IMR-90 (cell line): ENCODE data around the gene TIAM1. TPM values are rescaled to one million over a fixed set of nuclear protein-coding genes. Genes with fewer than 3 reads are reported as not detected.

Experiments
- ATAC-seq: fragments of 200-7000 bp; cut with Tn5 transposase; 2 replicates; pipeline ENCODE4 v1.9.1; 2020; ENCODE audit warnings: low read depth, mild to moderate bottlenecking, moderate library complexity
- BruUV-seq: library from RNA; stranded (reverse); fragments of 400-500 nt; replicated peaks from 2 replicates; lab custom pipeline; 2021; lab: Mats Ljungman, UMichigan
- CTCF ChIA-PET: fragments of 300-600 bp; formaldehyde crosslinking; extraction: SDS; loops from one replicate; lab custom pipeline; 2021; ENCODE audit warnings: antibody characterized with exemption; lab: Yijun Ruan, JAX
- POLR2A ChIA-PET: fragments of 300-600 bp; sonication (Branson Sonifier 250); formaldehyde crosslinking; loops from one replicate; lab custom pipeline; 2022; ENCODE audit warnings: antibody characterized with exemption; ENCODE audit not compliant: unreplicated experiment; lab: Charles Lee
- DNase-seq: peaks from one replicate; pipeline ENCODE4 v3.0.0; 2013
- H2AFZ ChIP-seq: replicated peaks from 2 replicates; pipeline ENCODE3; 2013; ENCODE audit warnings: low read length, mild to moderate bottlenecking; ENCODE audit not compliant: poor library complexity
- H2AK5ac ChIP-seq: 2 replicates; pipeline ENCODE4 v1.6.1; 2013; ENCODE audit warnings: low read depth, low read length, inconsistent platforms
- H2AK9ac ChIP-seq: replicated peaks from 2 replicates; pipeline ENCODE3; 2013; ENCODE audit warnings: mild to moderate bottlenecking, low read depth, low read length, moderate library complexity; ENCODE audit not compliant: poor library complexity
- H2BK120ac ChIP-seq: 2 replicates; pipeline ENCODE4 v1.6.1; 2013; ENCODE audit warnings: low read depth, low read length, inconsistent platforms
- H2BK15ac ChIP-seq: 3 replicates; pipeline ENCODE4 v1.6.1; 2013; ENCODE audit warnings: low read depth, low read length, inconsistent platforms
- H2BK20ac ChIP-seq: 2 replicates; pipeline ENCODE4 v1.6.1; 2013; ENCODE audit warnings: low read depth, mild to moderate bottlenecking, inconsistent platforms, low read length, moderate library complexity
- H2BK5ac ChIP-seq: 2 replicates; pipeline ENCODE4 v1.6.1; 2013; ENCODE audit warnings: mild to moderate bottlenecking, low read depth, low read length, inconsistent platforms; ENCODE audit not compliant: poor library complexity, severe bottlenecking
- H3K14ac ChIP-seq: replicated peaks from 2 replicates; pipeline ENCODE4 v1.6.1; 2013; ENCODE audit warnings: low read depth, low read length, inconsistent platforms
- H3K18ac ChIP-seq: 2 replicates; pipeline ENCODE4 v1.6.1; 2013; ENCODE audit warnings: low read depth, low read length, control low read depth
- H3K23ac ChIP-seq: 2 replicates; pipeline ENCODE4 v1.6.1; 2013; ENCODE audit warnings: low read depth, low read length, inconsistent platforms
- H3K27ac ChIP-seq: 2 replicates; pipeline ENCODE4 v1.5.1; 2013; ENCODE audit warnings: mild to moderate bottlenecking, control low read depth, low read length; ENCODE audit not compliant: insufficient read depth
- H3K27me3 ChIP-seq: 2 replicates; pipeline ENCODE4 v1.6.1; 2013; ENCODE audit warnings: low read length; ENCODE audit not compliant: control insufficient read depth, insufficient read depth
- H3K36me3 ChIP-seq: 2 replicates; pipeline ENCODE4 v1.6.1; 2013; ENCODE audit warnings: low read length, mixed read lengths; ENCODE audit not compliant: control insufficient read depth, insufficient read depth
- H3K4ac ChIP-seq: 2 replicates; pipeline ENCODE4 v1.6.1; 2013; ENCODE audit warnings: low read depth, low read length, inconsistent platforms
- H3K4me1 ChIP-seq: 2 replicates; pipeline ENCODE4 v1.6.1; 2013; ENCODE audit warnings: low read length, mixed read lengths; ENCODE audit not compliant: control insufficient read depth, insufficient read depth
- H3K4me2 ChIP-seq: 2 replicates; pipeline ENCODE4 v1.6.1; 2013; ENCODE audit warnings: low read depth, mild to moderate bottlenecking, control low read depth, low read length, moderate library complexity
- H3K4me3 ChIP-seq: 2 replicates; pipeline ENCODE4 v1.5.1; 2013; ENCODE audit warnings: low read depth, mild to moderate bottlenecking, control low read depth, low read length, moderate library complexity; ENCODE audit not compliant: insufficient read depth
- H3K56ac ChIP-seq: 2 replicates; pipeline ENCODE4 v1.6.1; 2013; ENCODE audit warnings: low read length, inconsistent platforms; ENCODE audit not compliant: insufficient read depth; ENCODE audit errors: extremely low read depth
- H3K79me1 ChIP-seq, 2 experiments: 2 replicates each; pipeline ENCODE4 v1.6.1; 2013; ENCODE audit warnings: low read length in 2 of 2, inconsistent platforms in 1 of 2, low read depth in 1 of 2
- H3K9ac ChIP-seq: 2 replicates; pipeline ENCODE4 v1.6.1; 2013; ENCODE audit warnings: low read depth, low read length, control low read depth
- H3K9me1 ChIP-seq: 2 replicates; pipeline ENCODE4 v1.6.1; 2013; ENCODE audit warnings: low read length, inconsistent platforms; ENCODE audit not compliant: insufficient read depth
- H3K9me3 ChIP-seq: 2 replicates; pipeline ENCODE4 v1.6.1; 2013; ENCODE audit warnings: low read length; ENCODE audit not compliant: control insufficient read depth, insufficient read depth
- H4K20me1 ChIP-seq: 2 replicates; pipeline ENCODE4 v1.6.1; 2013; ENCODE audit warnings: low read length, inconsistent platforms; ENCODE audit not compliant: insufficient read depth
- H4K5ac ChIP-seq: 2 replicates; pipeline ENCODE4 v1.6.1; 2013; ENCODE audit warnings: mild to moderate bottlenecking, low read depth, low read length, control low read depth
- H4K8ac ChIP-seq, 2 experiments: 2 replicates each; pipeline ENCODE4 v1.6.1; 2013; ENCODE audit warnings: low read depth in 2 of 2, low read length in 2 of 2, control low read depth in 1 of 2, inconsistent platforms in 1 of 2
- H4K91ac ChIP-seq: 2 replicates; pipeline ENCODE4 v1.6.1; 2013; ENCODE audit warnings: low read depth, low read length, inconsistent platforms; ENCODE audit not compliant: insufficient read depth
- CEBPB ChIP-seq: IDR thresholded peaks from 2 replicates; pipeline ENCODE4 v1.6.1; 2012; ENCODE audit warnings: low read depth, low read length, improper control_type of control experiment
- FOS ChIP-seq: fragments of 150-350 bp; IDR thresholded peaks from 2 replicates; pipeline ENCODE4 v1.6.1; 2016; ENCODE audit warnings: low read depth, low read length
- RAD21 ChIP-seq: IDR thresholded peaks from 2 replicates; pipeline ENCODE4 v1.6.1; 2012; ENCODE audit warnings: low read length, improper control_type of control experiment
- RCOR1 ChIP-seq: IDR thresholded peaks from 2 replicates; pipeline ENCODE4 v1.6.1; 2012; ENCODE audit warnings: mild to moderate bottlenecking, low read length, improper control_type of control experiment; ENCODE audit not compliant: insufficient replicate concordance
- SMC3 ChIP-seq: fragments of 150-350 bp; IDR thresholded peaks from 2 replicates; pipeline ENCODE4 v1.6.1; 2016; ENCODE audit warnings: low read depth, mild to moderate bottlenecking, antibody characterized with exemption, low read length, moderate library complexity
- WGBS, 2 experiments: methylation state at CpG; one replicate each; pipeline versions ENCODE4 v1.1.5 to v1.1.7; 2013; ENCODE audit warnings: missing lambda C conversion rate in 2 of 2; ENCODE audit not compliant: insufficient read length in 1 of 2; ENCODE audit errors: extremely low coverage in 2 of 2; 5-methylcytosine and 5-hydroxymethylcytosine counted together
- dilution Hi-C: fragments of 300-500 bp; cut with HindIII; formaldehyde crosslinking; loops from one replicate; pipeline ENCODE4 v1.14.3; 2018; ENCODE audit warnings: low sequenced_read_pairs; ENCODE audit not compliant: unreplicated experiment
- in situ Hi-C: fragments of 300-500 bp; cut with MboI; formaldehyde crosslinking; loops from 3 replicates; pipeline ENCODE4 v1.14.3; 2019; ENCODE audit warnings: low sequenced_read_pairs, inconsistent platforms, mixed read lengths
- intact Hi-C: fragments of 100-400 bp; cut with micrococcal nuclease; formaldehyde crosslinking; loops from 2 replicates; pipeline ENCODE4 v1.10.0; 2022
- polyA plus RNA-seq, 3 experiments: library from polyadenylated mRNA; depleted of rRNA; stranded (reverse); fragments of >200 nt; gene quantifications; 2 replicates each; pipeline ENCODE4 v1.2.3, GENCODE V29; 2012; ENCODE audit warnings: low replicate concordance in 1 of 3
- total RNA-seq: library from RNA; depleted of rRNA; stranded (reverse); fragments of >200 nt; gene quantifications from 2 replicates; pipeline ENCODE4 v1.2.3, GENCODE V29; 2012

Gene TIAM1
- total and polyA plus RNA-seq, 2 of the 4 experiments (the other 2 are of a cell fraction) = 2.9 to 9.3 TPM

- Histone ChIP-seq H3K4me2 (no peak overlapping the region), H2AK9ac (no peak overlapping the region), H3K27ac (peak overlapping the region; percentile 91; the same call in 1 of the 2 replicates), H3K56ac (no peak overlapping the region), H3K4me1 (no peaks in the 10 kb centered on the region; the same call in 1 of the 2 replicates), H3K14ac (no peak overlapping the region), H2BK20ac (no peak overlapping the region), H4K91ac (no peak overlapping the region), H3K23ac (no peak overlapping the region), H3K18ac (no peak overlapping the region), H3K9me1 (no peaks in the 10 kb centered on the region), H4K20me1 (no peaks in the 10 kb centered on the region), H2AFZ (no peak overlapping the region), H2BK5ac (no peak overlapping the region), H4K8ac (no peak overlapping the region), H3K4ac (no peak overlapping the region), H4K5ac (no peak overlapping the region), H3K9ac (no peak overlapping the region), H2BK120ac (no peak overlapping the region), H3K4me3 (no peak overlapping the region), H2AK5ac (no peak overlapping the region), H2BK15ac (no peak overlapping the region), H3K79me1 (no peaks in the 10 kb centered on the region), H3K27me3 (no peaks in the 10 kb centered on the region), H3K9me3 (no peaks in the 10 kb centered on the region), H3K36me3 (no peaks in the 10 kb centered on the region)
- CTCF ChIA-PET = no interaction called here
- DNase-seq = peak; percentile 1
- BruUV-seq = no TSS peak
- intact Hi-C loops (no loop called here), dilution Hi-C loops (no loop called here), in situ Hi-C loops (no loop called here)
- POLR2A ChIA-PET = interaction anchor here (0.6 kb wide), 1 partner anchor 567 kb away, joined by 8 read pairs; no protein-coding TSS in a partner anchor
- TF ChIP-seq CEBPB = no peak
- TF ChIP-seq FOS = no peak
- no peak for TF ChIP-seq RAD21
- TF ChIP-seq RCOR1 = no peak
- TF ChIP-seq SMC3 = no peak
- WGBS, 2 experiments = no CpG with 5 or more reads among the region's 3 CpGs
- ATAC-seq = peak; percentile 57
Observed at GRCh38 chr21:31145274-31145673, 198.8 kb downstream of the TIAM1 start.
